ENCODE data around the gene CLCN2.
"Not testable (repeated sequence)": the region's sequence is repeated elsewhere in the genome, so short reads cannot be mapped to it uniquely, and the experiment has no call there.

Gene CLCN2

GRCh38 chr3:184347321-184348056 lies 13.9 kb downstream of the CLCN2 start:
- Histone ChIP-seq H3K4me3 (ENCODE audit: insufficient read length, low read depth) (no peak overlapping the region), H3K9ac (ENCODE audit: insufficient read length, low read depth) (no peak overlapping the region), H3K4me1 (ENCODE audit: insufficient read depth, insufficient read length) (peaks cover 26% of the 10 kb centered on the region), H3K27me3 (ENCODE audit: insufficient read depth, insufficient read length) (no peaks in the 10 kb centered on the region), H3K36me3 (ENCODE audit: insufficient read depth, insufficient read length, low read length) (peaks cover 64% of the 10 kb centered on the region), H3K9me3 (ENCODE audit: insufficient read depth, low read length) (no peaks in the 10 kb centered on the region)
- DNase-seq (ENCODE audit: low read depth, low spot score), result no peak
- TF ChIP-seq ZNF274 (IDR thresholded peaks at IDR 0.05; ENCODE audit: low read depth, low read length) (no peak), SUZ12 (IDR thresholded peaks at IDR 0.05; ENCODE audit: extremely low read depth, insufficient read depth, insufficient read length) (no peak), YY1 (IDR thresholded peaks at IDR 0.05; ENCODE audit: insufficient read depth, insufficient read length) (no peak)

DNA sequence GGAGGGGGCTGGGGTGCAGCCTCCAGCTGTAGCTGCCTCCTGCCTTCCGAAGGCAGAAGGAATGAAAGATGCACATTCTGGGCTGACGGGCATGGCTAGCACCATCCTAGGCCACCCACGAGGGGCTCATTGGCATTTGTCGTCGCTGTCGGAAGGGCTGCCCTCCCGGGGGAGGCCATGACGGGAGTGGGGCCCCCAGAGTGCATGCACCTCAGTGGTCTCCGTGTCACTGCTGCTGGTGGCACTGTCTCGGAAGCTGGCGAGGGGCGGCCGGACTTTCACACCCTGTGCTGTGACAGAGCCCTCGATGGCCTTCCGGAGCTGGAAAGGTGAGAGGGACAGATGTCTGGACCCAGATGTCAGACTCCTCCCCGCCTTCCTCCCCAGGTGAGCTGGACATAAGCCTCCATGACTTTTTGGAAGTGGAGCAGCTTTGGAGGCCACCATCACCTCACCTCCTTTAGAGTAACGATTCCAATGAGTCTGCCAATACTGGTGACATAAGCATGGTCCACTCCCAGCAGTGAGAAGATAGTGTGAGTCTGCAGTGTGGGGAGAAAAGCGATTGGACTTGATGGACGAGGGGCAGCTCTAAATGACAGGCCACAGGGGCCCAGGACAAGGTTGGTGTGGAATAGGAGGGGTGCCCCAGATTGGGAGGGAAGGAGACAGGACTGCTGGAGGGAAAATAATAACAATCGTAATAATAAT lies 14.8 kb downstream of the CLCN2 start:
- DNase-seq (ENCODE audit: low read depth, low spot score), result no peak
- H3K4me1 ChIP-seq (ENCODE audit: insufficient read depth, insufficient read length), result peaks cover 22% of the 10 kb centered on the region
- no peaks in the 10 kb centered on the region for H3K9me3 ChIP-seq (ENCODE audit: insufficient read depth, low read length)
- H3K27me3 ChIP-seq (ENCODE audit: insufficient read depth, insufficient read length), result no peaks in the 10 kb centered on the region
- H3K36me3 ChIP-seq (ENCODE audit: insufficient read depth, insufficient read length, low read length), result peaks cover 63% of the 10 kb centered on the region
- no peak overlapping the region for H3K9ac ChIP-seq (ENCODE audit: insufficient read length, low read depth)
- H3K4me3 ChIP-seq (ENCODE audit: insufficient read length, low read depth), result no peak overlapping the region
- TF ChIP-seq ZNF274 (IDR thresholded peaks at IDR 0.05; ENCODE audit: low read depth, low read length) (no peak), YY1 (IDR thresholded peaks at IDR 0.05; ENCODE audit: insufficient read depth, insufficient read length) (no peak), SUZ12 (IDR thresholded peaks at IDR 0.05; ENCODE audit: extremely low read depth, insufficient read depth, insufficient read length) (no peak)

DNA sequence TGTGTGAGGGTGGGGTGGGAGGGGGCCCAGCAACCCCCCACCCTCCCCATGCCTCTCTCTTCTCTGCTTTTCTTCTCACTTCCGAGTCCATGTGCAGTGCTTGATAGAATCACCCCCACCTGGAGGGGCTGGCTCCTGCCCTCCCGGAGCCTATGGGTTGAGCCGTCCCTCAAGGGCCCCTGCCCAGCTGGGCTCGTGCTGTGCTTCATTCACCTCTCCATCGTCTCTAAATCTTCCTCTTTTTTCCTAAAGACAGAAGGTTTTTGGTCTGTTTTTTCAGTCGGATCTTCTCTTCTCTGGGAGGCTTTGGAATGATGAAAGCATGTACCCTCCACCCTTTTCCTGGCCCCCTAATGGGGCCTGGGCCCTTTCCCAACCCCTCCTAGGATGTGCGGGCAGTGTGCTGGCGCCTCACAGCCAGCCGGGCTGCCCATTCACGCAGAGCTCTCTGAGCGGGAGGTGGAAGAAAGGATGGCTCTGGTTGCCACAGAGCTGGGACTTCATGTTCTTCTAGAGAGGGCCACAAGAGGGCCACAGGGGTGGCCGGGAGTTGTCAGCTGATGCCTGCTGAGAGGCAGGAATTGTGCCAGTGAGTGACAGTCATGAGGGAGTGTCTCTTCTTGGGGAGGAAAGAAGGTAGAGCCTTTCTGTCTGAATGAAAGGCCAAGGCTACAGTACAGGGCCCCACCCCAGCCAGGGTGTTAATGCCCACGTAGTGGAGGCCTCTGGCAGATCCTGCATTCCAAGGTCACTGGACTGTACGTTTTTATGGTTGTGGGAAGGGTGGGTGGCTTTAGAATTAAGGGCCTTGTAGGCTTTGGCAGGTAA lies 15.9 kb downstream of the CLCN2 start:
- peak overlapping the region; percentile 26 for H3K9ac ChIP-seq (ENCODE audit: insufficient read length, low read depth)
- peaks cover 17% of the 10 kb centered on the region for H3K4me1 ChIP-seq (ENCODE audit: insufficient read depth, insufficient read length)

GRCh38 chr3:184344579-184345316 lies 16.7 kb downstream of the CLCN2 start:
- Histone ChIP-seq H3K36me3 (ENCODE audit: insufficient read depth, insufficient read length, low read length) (peaks cover 66% of the 10 kb centered on the region), H3K9ac (ENCODE audit: insufficient read length, low read depth) (peak overlapping the region; percentile 24)
- TF ChIP-seq SUZ12 (IDR thresholded peaks at IDR 0.05; ENCODE audit: extremely low read depth, insufficient read depth, insufficient read length), result no peak
- no peak for TF ChIP-seq YY1 (IDR thresholded peaks at IDR 0.05; ENCODE audit: insufficient read depth, insufficient read length)
- no peak for TF ChIP-seq ZNF274 (IDR thresholded peaks at IDR 0.05; ENCODE audit: low read depth, low read length)

More for the DNA sequence above, 15.9 kb downstream of the CLCN2 start:
- no peaks in the 10 kb centered on the region for H3K9me3 ChIP-seq (ENCODE audit: insufficient read depth, low read length)
- TF ChIP-seq SUZ12 (IDR thresholded peaks at IDR 0.05; ENCODE audit: extremely low read depth, insufficient read depth, insufficient read length) (no peak), YY1 (IDR thresholded peaks at IDR 0.05; ENCODE audit: insufficient read depth, insufficient read length) (no peak), ZNF274 (IDR thresholded peaks at IDR 0.05; ENCODE audit: low read depth, low read length) (no peak)
- peak; percentile 66 for DNase-seq (ENCODE audit: low read depth, low spot score)
- H3K27me3 ChIP-seq (ENCODE audit: insufficient read depth, insufficient read length), result no peaks in the 10 kb centered on the region
- H3K36me3 ChIP-seq (ENCODE audit: insufficient read depth, insufficient read length, low read length), result peaks cover 69% of the 10 kb centered on the region
- H3K4me3 ChIP-seq (ENCODE audit: insufficient read length, low read depth), result no peak overlapping the region

GRCh38 chr3:184343200-184343876 lies 18.1 kb downstream of the CLCN2 start:
- Histone ChIP-seq H3K9me3 (ENCODE audit: insufficient read depth, low read length) (no peaks in the 10 kb centered on the region), H3K4me1 (ENCODE audit: insufficient read depth, insufficient read length) (peaks cover 22% of the 10 kb centered on the region), H3K4me3 (ENCODE audit: insufficient read length, low read depth) (no peak overlapping the region), H3K9ac (ENCODE audit: insufficient read length, low read depth) (no peak overlapping the region), H3K27me3 (ENCODE audit: insufficient read depth, insufficient read length) (no peaks in the 10 kb centered on the region), H3K36me3 (ENCODE audit: insufficient read depth, insufficient read length, low read length) (peaks cover 62% of the 10 kb centered on the region)
- no peak for DNase-seq (ENCODE audit: low read depth, low spot score)
- TF ChIP-seq SUZ12 (IDR thresholded peaks at IDR 0.05; ENCODE audit: extremely low read depth, insufficient read depth, insufficient read length) (no peak), ZNF274 (IDR thresholded peaks at IDR 0.05; ENCODE audit: low read depth, low read length) (no peak)

More at GRCh38 chr3:184344579-184345316, 16.7 kb downstream of the CLCN2 start:
- no peaks in the 10 kb centered on the region for H3K27me3 ChIP-seq (ENCODE audit: insufficient read depth, insufficient read length)
- DNase-seq (ENCODE audit: low read depth, low spot score), result no peak
- no peaks in the 10 kb centered on the region for H3K9me3 ChIP-seq (ENCODE audit: insufficient read depth, low read length)
- no peak overlapping the region for H3K4me3 ChIP-seq (ENCODE audit: insufficient read length, low read depth)
- H3K4me1 ChIP-seq (ENCODE audit: insufficient read depth, insufficient read length), result peaks cover 17% of the 10 kb centered on the region

GRCh38 chr3:184341925-184342324 lies 19.5 kb downstream of the CLCN2 start:
- Histone ChIP-seq H3K4me3 (ENCODE audit: insufficient read length, low read depth) (no peak overlapping the region), H3K36me3 (ENCODE audit: insufficient read depth, insufficient read length, low read length) (peaks cover 69% of the 10 kb centered on the region), H3K9ac (ENCODE audit: insufficient read length, low read depth) (no peak overlapping the region), H3K4me1 (ENCODE audit: insufficient read depth, insufficient read length) (peaks cover 28% of the 10 kb centered on the region), H3K9me3 (ENCODE audit: insufficient read depth, low read length) (no peaks in the 10 kb centered on the region), H3K27me3 (ENCODE audit: insufficient read depth, insufficient read length) (no peaks in the 10 kb centered on the region)
- DNase-seq (ENCODE audit: low read depth, low spot score), result no peak
- TF ChIP-seq SUZ12 (IDR thresholded peaks at IDR 0.05; ENCODE audit: extremely low read depth, insufficient read depth, insufficient read length) (no peak), YY1 (IDR thresholded peaks at IDR 0.05; ENCODE audit: insufficient read depth, insufficient read length) (no peak), ZNF274 (IDR thresholded peaks at IDR 0.05; ENCODE audit: low read depth, low read length) (no peak)

GRCh38 chr3:184339451-184340135 lies 21.8 kb downstream of the CLCN2 start:
- not testable (repeated sequence) for H3K4me3 ChIP-seq (ENCODE audit: insufficient read length, low read depth); DNase-seq (ENCODE audit: low read depth, low spot score); H3K27me3 ChIP-seq (ENCODE audit: insufficient read depth, insufficient read length); H3K9me3 ChIP-seq (ENCODE audit: insufficient read depth, low read length); H3K9ac ChIP-seq (ENCODE audit: insufficient read length, low read depth)
- Histone ChIP-seq H3K36me3 (ENCODE audit: insufficient read depth, insufficient read length, low read length) (peaks cover 64% of the 10 kb centered on the region), H3K4me1 (ENCODE audit: insufficient read depth, insufficient read length) (peaks cover 21% of the 10 kb centered on the region)

All from NT2/D1 (cell line).